Upper lobe of left lung (tissue), 4 donors: ENCODE measurements around the gene GNMT.

Experiments
- POLR2A ChIP-seq, 4 donors: fragments of 450-650 bp; IDR thresholded peaks; one replicate each; pipeline ENCODE4 v1.5.1; 2016 to 2017; ENCODE audit warnings: antibody characterized with exemption in 4 of 4, mild to moderate bottlenecking in 2 of 4
- TF ChIP-seq, protein P1 (sequence below), 6 experiments: fragments of 450-650 bp in 4 of 6; fragments of 200-600 bp in 2 of 6; sonication (generic) in 2 of 6; IDR thresholded peaks; one replicate each; pipeline ENCODE4 v1.5.1; 2016 to 2019; ENCODE audit warnings: antibody characterized with exemption in 6 of 6

DNA sequence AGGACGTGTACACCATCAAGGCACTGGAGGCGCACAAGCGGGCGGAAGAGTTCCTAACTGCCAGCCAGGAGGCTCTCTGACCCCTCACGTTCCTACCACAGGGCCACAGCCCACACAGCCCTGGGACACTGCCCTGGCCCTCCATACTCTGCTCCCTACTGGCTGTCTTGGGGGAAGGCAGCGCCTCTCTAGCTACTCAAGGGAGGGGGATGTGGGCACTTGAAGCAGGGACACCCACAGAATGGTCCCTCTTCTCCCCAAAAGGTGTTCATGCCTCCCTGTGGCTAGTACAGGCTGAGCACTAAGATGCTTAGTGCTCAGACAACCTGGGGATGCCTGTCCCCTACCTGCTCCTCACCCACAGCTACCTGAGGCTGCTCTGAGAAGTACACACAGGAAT, 50.7 kb downstream of the GNMT start:
- no peak for TF ChIP-seq POLR2A (IDR thresholded peaks at IDR 0.05)
- TF ChIP-seq, protein P1, sequence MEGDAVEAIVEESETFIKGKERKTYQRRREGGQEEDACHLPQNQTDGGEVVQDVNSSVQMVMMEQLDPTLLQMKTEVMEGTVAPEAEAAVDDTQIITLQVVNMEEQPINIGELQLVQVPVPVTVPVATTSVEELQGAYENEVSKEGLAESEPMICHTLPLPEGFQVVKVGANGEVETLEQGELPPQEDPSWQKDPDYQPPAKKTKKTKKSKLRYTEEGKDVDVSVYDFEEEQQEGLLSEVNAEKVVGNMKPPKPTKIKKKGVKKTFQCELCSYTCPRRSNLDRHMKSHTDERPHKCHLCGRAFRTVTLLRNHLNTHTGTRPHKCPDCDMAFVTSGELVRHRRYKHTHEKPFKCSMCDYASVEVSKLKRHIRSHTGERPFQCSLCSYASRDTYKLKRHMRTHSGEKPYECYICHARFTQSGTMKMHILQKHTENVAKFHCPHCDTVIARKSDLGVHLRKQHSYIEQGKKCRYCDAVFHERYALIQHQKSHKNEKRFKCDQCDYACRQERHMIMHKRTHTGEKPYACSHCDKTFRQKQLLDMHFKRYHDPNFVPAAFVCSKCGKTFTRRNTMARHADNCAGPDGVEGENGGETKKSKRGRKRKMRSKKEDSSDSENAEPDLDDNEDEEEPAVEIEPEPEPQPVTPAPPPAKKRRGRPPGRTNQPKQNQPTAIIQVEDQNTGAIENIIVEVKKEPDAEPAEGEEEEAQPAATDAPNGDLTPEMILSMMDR (IDR thresholded peaks at IDR 0.05): no peak
